Measurements from ENCODE around the gene BCAS3.

DNA sequence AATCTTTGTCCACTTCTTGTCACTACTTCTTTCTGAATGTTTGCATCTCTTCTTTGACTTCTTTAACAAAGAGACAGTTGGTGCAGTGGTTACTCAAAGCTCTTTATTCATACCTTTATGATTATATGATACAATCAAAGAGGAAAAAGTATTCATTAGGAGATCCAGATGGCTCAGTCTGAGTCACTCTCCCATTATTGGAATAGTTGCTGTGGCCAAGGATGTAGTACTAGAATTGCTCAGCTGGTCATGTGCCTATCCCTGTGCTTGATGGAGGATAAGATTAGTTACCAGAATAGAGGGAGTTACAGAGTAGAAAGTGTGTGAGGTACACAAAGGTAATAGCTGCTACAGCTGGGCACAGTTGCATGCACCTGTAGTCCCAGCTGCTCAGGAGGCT lies 18.3 kb downstream of the BCAS3 start:
- no peak for TF ChIP-seq CTCF (IDR thresholded peaks at IDR 0.05; ENCODE audit: low read depth, low read length)
- no peak for TF ChIP-seq EZH2phosphoT487 (IDR thresholded peaks at IDR 0.05; ENCODE audit: low read depth)

All from OCI-LY3 (cell line).